GM18907 (cell line): ENCODE data around the gene GRHL3.

ENCODE experiments used
- ATAC-seq: cut with Tn5 transposase; IDR thresholded peaks from one replicate; pipeline ENCODE4 v1.9.1; 2021; ENCODE audit warnings: mild to moderate bottlenecking, moderate library complexity; ENCODE audit not compliant: unreplicated experiment

The GRHL3 gene

DNA sequence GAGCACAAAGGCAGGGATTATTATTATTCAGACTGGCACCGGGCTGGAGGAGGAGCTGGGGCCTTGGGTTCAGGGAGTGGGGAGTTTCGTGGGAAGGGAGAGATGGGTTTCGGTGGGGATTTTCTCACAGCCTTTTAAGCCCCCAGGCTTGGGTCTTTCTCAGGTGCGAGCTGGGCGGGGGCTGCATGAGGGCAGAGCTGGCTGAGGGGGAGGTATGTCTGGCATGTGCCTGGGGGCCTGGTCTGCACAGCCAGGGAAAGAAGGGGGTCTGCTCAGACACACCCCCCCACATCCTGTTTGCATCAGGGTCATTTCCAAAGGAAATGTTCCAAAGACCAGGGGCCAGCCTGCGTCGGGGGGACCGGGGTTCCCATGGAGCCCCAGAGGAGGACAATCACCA lies 21.6 kb downstream of the GRHL3 start:
- ATAC-seq, result no peak

DNA sequence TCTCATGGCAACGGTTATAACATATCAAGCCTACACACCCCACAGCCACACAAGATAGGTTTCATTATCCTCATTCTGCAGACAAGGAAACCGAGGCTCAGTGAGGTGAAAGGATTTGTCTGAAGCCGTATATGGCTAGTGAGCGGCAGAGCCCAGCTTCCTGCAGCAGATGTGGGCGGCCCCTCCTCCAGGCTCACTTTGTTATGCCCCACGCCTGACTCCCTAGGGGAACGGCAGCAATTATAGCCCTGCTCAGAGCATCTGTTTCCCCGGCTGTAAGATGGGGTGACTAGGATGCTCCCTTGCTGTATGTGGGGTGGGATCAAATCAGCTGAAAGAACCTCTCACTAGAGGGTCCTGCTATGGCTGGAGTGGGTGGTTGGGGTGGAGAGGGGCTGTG lies 22.1 kb downstream of the GRHL3 start:
- no peak for ATAC-seq

DNA sequence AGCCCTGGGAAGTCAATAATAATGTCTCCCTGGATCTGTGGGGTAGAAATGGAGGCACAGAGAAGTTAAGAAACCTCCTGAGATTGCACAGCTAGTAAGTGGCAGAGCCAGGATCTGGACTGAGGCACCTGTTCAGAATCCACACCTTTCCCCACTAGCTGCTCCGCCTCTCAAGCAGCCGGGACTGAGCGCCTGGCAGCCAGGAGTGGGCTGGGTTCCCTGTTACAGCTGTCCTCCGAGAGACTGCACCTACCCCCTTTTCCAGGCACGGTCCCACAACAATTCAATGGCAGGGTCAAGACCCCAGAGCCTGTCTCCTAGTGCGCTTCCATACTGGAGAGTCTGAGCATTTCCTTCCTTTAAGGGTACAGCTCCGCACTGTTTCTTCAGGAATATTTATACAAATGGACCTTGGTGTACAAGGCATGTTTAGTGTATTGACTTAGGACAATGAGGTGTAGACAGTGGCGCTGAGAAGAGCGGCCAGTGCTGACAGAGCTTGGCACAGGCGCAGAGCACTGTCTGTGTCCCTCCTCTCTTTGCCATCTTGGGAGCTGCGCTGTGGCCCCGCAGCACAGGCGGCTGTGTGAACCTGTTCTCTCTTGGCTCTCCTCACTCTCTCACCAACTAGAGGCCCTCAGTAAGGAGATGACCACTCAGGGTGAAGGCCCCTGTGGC lies 24.4 kb downstream of the GRHL3 start:
- no peak for ATAC-seq

DNA sequence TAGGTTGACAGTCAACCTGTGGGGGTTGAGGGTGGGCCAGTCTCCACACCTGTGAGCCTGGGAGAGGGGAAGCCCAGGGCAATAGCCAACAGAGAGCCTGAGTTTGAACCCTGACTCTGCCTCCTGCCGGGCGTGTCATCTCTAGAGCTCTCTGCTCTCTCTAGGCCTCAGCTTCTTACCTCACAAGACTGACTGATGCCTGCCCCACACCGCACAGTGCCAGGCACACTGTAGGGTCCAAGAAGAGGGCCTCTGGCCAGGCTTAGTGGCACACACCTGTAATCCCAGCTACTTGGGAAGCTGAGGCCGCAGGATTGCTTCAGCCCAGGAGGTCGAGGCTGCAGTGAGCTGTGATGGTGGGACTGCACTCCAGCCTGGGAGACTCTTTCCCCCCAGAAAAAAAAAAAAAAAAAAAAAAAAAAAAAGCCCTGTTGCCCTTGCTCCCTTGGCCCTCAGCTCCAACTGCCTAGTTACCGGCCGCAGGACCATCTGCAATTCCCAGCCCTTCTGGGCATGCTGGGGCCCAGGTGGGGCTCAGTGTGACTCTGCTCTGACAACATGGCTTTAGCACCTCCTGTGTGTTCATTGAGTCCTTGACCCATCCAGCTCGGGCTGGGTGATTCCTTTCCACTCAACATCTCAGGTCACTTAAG lies 25.1 kb downstream of the GRHL3 start:
- ATAC-seq, result no peak

DNA sequence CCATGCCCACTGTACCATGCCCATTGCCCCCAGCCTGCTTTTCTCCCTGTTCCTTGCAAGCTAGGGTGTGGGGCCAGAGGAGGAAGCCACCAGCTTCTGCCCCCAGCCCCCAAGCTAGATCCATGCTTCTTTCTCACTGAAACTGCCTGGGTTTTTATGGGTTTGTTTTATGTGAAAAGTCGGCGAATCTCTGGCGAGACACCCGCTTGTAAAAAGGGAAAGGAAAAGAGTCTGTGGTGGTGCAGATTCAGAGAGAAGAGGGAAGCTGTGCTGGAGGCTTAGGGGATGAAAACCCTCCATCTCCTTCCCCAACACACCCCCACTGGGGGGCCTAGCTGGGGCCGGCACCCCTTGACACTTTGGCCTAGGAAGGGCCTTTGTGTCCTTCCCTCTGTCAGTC lies 26.2 kb downstream of the GRHL3 start:
- ATAC-seq, result no peak

DNA sequence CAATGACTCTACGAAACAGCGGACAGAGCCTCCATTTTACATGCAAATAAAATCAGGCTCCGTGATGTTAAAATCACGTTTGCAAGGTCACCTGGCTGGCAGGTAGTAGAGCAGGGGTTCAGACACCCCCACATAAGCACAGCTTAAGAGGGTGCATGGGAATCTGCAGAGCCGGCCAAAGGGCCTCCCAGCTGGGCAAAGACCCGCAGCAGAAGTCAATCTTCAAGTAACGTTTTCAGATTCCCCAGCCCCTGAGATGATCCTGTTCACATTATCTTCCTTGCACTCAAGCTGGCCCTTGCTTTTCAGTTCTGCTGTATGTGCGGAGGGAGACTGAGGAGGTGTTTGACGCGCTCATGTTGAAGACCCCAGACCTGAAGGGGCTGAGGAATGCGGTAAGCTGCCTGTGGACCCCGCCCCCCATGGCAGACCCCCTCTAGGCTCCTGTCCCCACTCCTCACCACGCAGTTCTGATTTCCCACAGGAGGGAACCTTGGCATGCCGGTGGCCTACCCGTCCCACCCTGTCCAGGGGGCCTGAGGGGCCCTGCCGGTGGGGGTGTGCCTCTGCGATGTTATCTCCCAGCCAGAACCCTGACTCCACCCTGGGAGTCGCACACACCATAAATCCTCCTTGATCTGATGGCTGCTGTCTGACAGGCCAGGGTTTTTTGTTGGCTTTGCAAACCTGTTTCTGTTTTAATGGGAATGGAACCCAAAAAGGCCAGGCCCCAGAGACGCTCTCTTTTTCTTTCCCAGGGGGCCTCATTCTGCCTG lies 28.2 kb downstream of the GRHL3 start:
- ATAC-seq, result no peak

DNA sequence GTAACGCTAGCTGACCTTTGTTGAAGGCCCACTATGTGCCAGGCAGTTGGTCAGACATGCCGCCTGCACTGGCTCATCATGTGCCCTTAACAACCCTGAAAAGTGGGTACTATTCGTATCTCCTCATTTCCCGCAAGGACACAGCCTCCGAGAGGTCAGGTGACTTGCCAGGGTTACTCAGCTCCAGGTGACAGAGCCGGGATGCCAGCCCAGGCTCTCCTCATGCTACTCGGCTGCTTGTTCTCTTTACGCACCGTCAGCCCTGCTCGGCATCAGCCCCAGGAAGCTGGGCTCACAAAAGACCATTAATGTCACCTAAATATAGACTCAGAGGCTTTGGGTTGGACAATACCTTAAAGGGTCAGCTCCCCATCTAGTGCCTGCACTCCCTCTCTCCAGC lies 29.0 kb downstream of the GRHL3 start:
- ATAC-seq, result no peak

DNA sequence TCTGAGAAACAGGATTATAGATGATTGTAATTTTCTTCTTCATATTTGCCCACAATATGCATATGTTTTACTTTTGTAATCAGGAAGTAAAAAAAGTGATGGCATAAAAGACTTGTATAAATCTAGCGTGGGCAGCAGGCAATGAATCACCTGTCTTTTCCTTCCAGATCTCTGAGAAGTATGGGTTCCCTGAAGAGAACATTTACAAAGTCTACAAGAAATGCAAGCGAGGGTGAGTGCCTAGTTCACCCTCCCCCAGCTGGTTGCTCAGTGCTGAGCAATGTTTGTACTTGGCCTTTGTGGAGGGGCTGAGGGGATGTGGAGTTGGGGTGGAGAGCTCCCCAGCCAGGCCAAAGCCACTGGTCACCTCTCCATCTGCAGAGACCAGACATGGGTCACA lies 30.7 kb downstream of the GRHL3 start:
- ATAC-seq, result no peak

DNA sequence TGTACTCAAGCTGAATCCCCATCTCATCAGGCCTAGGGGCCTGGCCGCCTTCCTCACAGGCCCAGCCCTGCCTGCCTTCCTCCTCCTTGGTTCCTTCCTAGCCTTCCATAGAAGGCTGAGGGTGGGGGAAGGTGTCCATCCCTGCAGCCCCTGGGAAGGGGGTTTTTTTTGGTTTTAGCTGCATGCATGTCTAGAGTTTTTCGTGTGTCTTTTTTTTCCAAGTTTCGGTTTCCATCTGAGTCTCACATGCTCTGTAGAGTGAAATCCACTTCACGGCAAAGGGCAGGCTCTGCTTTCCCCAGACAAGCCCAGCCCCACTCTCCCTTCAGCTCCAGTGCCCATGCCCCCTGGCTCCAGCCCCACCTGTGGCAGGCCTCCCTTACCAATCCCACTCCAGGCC lies 32.1 kb downstream of the GRHL3 start:
- no peak for ATAC-seq

DNA sequence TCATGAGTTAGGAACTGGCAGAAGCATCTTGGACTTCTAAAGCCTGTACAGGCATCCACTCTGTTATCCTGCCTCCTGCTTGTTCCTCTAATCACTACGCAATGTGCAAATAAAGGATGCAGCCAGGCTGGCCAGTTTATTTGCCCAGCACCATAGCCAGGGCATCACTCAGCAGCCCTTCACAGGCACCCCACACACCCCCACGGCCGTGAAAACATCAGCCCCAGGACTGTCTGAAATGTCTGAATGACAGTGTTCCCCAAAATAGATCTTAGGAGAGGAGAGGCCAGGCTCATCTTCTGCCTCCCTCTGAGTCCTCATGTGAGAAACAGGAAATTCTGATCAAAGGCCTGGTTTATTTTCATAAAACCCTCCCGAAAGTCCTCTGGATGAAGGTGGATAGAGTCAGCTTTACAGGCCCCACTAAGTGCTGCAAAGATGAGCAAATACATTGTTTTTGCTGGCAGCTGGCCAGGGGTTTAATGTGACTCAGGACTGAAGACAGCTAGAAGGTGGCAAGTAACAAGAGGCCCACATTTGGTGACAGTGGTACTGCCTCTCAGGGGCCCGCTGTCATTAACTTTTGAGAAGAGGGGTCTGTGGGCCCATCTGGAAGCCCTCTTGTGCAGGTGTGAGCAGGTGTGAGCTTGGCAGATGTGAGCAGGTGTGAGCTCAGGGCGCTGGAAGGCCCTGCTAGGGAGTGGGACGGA lies 32.9 kb downstream of the GRHL3 start:
- ATAC-seq, result no peak

DNA sequence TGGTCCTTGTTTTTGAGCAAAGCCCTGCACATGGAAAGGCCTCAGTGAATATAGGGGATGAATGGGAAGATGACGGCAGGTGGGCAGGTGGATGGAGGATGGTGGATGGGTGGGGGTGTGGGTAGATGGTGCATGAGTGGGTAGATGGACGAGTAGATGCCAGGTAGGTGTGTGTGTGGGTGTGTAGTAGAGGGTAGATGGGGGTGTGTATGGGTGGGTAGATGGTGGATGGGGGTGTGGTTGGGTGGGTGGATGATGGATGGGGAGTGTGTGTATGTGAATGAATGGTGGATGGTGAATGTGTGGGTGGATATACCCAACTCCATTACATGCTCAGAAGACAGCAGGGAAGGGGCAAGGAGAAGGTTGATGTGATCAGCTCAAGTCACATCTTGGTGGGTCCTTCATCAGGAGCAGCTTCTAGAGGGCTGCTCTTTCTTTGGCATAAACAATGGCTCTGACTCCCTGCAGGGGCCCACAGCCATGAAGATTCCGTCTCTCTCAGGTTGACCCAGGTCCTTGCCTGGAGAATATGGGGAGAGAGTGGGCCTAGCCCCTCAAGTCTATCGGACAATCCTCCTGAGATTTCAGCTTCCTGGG lies 34.2 kb downstream of the GRHL3 start:
- ATAC-seq, result no peak

DNA sequence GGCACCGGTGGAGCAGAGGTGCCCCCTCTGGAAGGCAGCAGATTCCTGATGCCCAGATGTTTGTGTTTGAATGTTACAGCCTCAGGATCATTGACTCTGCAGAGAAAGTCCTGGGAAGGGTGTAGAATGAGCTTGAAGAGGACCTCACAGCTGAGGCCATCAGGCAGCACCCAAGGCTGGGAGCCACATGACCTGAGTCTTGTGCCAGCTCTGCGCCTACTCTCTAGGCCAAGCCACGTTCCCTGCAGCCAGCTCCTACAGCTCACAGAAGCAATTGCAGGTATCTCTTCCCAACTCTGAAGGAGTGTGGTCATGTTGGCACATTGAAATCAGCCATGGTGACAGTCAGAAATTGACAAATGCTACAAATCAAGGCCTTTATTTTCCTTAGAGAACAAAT lies 36.3 kb downstream of the GRHL3 start:
- ATAC-seq, result no peak

DNA sequence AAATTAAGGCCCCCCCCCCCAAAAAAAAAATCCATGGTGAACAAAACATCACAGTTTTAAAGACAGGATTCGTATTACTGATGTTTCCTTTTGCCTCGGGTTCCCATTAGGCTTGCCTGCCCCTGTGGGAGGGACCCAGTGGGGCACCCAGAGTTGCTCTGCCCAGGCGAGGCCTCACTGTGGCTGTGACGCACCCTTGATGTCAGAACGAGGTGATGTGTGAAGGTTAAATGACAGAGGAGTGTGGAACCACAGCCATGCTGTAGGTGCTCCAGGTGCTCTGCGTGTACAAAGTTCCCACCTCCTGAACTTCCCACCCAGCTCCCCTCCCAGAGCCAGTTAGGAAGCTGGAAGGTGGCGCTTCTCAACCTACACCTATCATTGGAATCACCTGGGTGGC lies 37.9 kb downstream of the GRHL3 start:
- ATAC-seq, result no peak

DNA sequence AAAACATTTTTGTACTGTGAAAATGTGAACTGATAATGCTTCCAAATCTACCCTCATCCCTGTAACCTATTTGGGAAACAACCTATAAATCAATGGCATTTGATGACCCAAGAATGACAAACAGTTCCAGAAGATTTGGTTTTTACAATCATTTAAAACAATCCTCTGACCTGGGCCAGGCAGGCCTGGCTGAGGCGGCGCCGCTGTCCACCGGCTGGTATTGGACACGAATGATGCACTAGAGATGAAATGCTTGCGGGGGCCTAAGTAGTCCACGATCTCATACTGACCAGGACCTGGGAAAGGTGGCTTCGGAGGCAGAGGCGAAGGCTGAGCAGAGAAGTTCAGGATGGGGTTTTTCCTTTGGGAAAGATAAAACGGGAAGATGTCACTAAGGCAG lies 41.5 kb downstream of the GRHL3 start:
- ATAC-seq, result no peak

DNA sequence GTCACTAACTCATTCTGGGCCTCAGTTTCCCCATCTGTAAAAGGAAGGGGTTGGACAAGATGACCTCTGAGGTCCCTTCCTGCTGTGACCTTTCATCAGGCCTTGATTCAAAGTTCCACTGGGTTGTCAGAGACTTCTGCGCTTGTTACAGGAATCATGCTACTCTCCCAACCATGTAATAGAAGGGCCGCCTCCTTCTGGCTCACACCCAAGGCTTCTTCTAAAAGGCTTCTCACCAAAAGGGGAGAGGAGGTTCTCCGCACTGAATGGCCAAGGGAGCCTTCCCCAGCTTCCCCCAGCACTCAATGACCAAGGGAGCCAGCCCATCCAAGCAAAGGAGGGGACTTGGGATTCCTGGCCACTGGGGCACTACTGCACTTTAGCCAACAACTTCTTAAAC lies 42.7 kb downstream of the GRHL3 start:
- ATAC-seq, result no peak

DNA sequence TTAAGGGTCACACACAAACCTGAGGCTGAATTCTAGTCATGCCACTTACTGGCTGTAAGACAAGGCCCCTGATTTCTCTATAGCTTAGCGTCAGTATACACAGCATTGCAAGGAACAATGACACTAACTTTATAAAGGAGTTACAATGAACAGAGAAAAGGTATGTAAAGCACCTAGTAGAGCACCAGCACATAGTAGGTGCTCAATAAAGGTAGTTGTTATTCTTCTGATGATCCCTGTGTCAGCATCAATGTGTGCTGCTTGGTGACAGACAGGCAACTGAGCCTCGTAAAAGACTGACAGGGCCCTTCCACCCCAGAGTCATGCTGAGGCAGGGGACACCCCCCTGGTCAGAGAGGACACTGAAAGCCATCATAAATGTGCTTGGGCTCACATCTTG lies 43.2 kb downstream of the GRHL3 start:
- ATAC-seq, result no peak

DNA sequence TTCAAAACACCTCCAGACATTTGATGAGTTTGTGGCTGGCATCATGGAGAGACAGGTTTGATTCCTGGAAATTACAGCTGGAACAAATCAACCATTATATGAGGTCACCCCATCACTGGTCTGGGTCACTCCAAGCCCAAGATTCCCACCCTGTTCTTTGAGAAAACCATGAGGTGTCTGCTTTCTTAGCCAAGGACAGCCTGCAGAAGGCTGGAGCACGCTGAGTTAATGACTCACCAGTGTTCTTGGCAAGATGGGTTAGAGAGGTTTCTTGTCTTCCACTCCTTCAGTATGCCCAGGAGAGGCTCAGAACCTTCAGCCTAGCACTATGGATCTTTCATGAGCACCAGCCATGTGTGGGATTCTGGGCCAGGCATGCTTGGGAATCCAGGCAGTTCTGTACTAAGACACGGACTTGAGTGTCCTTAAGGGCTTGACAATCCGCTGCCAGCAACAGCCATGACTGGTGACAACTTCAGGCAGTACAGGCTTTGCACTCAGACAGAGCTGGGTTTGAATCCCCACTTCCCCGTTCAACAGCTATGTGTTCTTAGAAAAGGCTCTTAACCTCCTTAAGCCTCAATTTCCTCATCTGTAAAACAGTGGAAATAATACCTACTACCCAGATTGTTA lies 43.9 kb downstream of the GRHL3 start:
- no peak for ATAC-seq

DNA sequence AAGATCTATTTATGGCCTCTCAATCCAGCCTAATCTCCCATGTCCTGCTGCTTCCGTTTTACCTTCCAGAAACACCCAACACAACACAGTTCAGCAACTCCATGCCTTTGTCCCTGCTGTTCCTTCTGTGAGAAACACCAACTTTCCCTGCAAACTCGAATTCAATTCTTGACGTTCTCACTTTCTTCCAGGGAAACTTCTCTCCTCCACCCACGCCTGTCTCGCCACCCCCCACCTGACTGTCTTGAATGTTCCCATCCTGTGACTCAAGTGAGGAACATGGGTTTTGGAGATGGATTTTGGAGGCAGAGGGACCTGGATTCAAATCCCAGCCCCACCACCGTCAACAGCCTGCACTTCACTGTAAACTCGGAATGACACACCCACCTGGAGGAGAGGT lies 44.8 kb downstream of the GRHL3 start:
- ATAC-seq, result no peak

DNA sequence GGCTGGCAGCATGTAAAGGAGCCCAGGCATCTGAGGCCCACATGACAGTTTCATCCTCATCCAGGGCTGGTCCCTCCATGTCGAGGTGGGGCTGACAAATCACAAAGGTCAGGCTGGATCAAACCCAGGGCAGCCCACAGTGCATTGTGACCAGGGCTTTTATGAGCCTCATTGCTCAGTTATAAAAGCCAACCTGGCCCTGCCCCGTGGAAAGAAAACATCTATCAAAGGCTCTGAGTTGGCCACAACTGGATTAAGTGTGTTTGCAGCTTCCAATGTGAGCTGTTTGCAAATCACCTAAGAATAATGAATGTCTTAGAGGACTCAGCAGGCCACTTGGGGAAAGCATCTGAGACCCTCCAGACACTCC lies 45.4 kb downstream of the GRHL3 start:
- no peak for ATAC-seq

DNA sequence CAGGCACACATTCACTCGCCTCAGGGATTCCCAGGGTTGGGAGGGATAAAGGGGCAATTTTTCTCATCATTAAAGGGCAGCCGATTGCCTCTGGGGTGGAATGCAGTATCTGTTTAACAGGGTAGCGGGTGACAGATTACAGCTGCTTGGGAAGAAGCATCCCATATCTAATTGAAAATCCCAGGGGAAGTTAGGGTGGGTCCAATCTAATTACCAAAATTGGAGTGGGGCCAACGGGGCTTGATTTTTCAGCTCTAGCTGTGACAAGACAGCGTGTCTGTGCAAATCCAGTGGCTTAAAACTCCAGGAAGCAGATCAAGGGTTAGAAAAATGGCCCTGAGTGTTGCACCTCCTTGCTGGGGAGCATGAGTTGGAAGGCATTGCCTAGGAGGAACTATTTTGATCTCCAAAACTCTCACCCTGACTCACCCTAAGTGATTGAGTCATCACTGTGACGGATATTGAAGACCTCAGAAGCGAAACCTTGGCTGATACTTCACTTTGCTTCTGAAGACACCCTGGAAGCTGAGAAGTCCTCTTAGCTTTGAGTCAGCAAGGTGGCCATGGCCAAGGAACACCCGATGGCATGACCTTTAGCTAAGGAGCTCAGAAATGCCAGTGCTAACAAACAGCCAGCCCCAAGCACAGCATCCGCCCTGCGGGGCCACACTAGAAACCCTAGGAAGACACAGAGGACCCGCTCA lies 46.0 kb downstream of the GRHL3 start:
- no peak for ATAC-seq
